NCI-H524 (cell line): ENCODE results near the gene DNASE1L3.
A peak's percentile ranks its signal among the peaks of the same experiment; 100 is the strongest.
"Not testable (repeated sequence)": the region's sequence is repeated elsewhere in the genome, so short reads cannot be mapped to it uniquely, and the experiment has no call there.

Source experiments
- DNase-seq, 2 experiments: peaks; one replicate each; lab custom pipeline; 2025; lab: John Stamatoyannopoulos, UW

The DNASE1L3 gene, protein sequence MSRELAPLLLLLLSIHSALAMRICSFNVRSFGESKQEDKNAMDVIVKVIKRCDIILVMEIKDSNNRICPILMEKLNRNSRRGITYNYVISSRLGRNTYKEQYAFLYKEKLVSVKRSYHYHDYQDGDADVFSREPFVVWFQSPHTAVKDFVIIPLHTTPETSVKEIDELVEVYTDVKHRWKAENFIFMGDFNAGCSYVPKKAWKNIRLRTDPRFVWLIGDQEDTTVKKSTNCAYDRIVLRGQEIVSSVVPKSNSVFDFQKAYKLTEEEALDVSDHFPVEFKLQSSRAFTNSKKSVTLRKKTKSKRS

DNA sequence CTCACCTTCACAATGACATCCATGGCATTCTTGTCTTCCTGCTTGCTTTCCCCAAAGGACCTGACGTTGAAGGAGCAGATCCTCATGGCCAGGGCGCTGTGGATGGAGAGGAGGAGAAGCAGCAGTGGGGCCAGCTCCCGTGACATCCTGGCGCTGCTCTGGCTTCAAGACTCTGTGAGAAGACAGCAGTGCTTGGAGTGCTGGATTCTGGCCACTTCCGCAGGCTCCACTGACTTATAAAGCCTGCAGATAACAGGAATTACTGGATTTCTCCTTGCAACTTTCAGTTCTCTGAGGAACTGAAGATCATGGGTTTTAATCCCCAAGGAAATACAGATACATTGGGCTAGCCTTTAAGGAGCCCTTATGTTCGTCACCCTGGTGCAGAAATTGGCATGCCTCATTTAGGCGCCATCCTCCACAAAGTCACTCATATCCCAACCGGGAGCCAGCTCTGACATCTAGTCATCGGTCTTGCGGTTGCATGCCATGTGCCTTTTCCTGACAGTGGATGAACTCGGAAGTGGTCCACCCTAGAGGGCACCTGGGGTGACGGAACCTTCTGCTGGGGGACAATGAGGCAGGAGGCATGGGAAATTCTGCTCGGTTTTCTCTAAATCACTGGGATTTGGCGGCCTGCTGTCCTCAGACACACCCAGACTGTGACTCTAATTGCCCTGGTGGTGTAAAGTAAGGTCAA, at the start of gene DNASE1L3:
Gene DNASE1L3 (minus strand): TSS at position 212 of the 700 bp plus-strand sequence. CDS start 66 bp downstream, at position 146.
- no peak for DNase-seq

DNA sequence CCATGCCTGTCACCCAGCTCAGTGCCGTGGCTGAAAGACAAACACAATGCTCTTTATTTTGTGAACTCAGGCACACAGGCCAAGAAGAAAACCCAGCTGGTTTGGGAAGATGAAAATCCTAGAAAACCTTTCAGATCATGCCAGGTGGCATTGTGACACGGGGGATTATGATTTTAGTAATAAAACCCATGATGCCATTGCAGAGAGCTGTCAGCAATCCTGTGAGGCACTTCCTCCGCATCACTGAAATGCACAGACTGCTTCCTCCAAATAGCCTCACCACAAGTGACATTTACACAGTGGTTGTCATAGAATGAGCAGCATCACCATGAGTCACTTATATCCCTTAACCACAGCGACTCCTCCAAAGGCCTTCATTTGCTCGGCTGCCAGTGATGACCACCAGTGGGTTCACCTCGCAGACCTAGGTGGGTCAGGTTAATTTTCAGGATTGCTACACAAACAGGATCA, 49.5 kb upstream of the DNASE1L3 start:
- no peak for DNase-seq

DNA sequence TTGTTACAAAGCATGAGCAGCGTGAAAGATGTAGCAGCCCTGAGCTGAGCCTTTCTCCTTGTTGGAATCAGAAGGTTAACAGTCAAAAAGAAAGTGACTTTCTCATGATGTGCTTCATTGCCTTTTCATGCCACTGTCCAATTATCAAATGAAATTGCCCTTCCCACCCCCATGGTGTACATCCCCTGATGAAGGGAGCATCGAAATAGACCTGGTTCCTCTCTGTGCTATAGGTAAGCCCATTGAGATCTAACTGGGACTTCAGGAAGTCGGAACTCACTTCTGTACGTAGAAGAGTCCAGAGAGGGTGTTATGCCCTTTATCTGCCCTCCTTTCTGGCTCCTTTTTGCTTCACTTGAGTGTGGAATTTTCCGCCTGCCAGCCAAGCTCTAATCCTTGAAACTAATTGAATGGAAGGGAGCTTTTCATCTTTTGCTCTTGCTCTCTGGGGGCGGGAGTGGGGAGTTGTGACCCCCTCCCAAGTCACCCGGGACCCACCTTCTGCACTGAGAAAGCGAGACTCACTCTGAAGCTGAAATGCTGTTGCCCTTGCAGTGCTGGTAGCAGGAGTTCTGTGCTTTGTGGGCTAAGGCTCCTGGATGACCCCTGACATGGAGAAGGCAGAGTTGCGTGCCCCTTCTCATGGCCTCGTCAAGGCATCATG, 47.8 kb upstream of the DNASE1L3 start:
- no peak for DNase-seq

DNA sequence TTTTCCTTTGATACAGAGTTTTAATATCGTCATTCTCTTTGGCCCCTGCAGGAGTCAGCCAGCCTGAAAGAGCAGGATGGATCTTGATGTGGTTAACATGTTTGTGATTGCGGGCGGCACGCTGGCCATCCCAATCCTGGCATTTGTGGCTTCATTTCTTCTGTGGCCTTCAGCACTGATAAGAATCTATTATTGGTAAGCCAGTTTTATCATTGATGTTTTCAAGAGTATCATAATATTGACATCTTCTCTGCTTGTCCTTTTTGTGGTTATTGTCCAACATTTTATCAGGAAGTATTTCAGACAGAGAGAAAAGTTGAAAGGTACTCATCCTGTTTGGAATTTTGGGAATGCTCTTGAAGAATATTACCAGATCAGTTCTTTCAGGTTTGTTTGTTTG, 45.7 kb upstream of the DNASE1L3 start:
- no peak for DNase-seq

DNA sequence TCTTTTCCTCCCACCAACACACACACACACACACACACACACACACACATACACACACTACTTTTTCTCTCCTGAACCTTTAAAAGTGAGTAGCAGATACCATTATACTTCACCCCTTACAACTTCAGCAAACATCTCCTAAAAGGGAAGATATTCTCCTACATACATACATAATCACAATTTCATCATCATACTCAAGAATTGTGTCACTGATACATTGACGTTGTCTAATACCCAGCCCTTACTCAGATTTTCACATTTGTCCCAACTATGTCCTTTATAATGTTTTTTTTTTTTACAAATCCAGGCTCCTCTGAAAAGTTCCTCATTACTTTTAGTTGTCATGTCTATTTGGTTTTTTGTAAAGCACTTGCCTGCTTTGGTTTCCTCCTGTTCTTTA, 45.3 kb upstream of the DNASE1L3 start:
- no peak for DNase-seq

DNA sequence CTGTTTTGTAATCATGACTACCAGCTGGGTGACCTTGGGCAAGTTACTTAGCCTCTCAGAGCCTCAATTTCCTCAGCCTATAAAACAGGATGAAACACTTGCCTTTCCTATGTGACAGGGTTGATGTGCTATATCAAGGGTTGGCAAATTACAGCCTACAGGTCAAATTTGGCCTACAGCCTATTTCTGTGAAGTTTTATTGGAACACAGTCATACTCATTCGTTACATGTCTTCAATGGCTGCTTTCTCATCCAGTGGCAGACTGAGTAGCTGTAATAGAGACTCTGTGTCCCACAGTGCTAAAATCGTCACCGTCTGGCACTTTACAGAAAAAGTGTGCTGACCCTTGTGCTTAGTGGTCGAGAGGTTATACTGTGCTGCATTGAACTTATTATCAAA, 43.4 kb upstream of the DNASE1L3 start:
- no peak for DNase-seq

DNA sequence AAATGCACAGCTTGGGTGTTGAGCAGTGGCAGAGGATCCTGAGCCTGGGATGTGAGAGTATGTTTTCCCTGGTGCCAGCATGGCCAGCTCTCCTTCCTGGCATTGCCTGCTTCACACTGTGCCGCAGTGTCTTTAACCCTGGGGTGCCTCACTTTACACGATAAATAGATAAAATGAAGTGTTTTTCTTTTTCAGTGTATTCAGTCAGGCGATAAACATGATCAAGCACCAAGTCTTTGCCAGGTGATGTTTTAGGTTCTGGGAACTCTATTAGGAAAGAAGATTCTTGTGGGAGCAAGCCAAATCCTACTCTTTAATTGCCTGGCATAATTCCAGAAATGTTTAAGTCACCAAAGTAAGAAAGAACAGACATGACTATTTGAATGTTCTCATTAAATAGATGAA, 40.9 kb upstream of the DNASE1L3 start:
- no peak for DNase-seq

DNA sequence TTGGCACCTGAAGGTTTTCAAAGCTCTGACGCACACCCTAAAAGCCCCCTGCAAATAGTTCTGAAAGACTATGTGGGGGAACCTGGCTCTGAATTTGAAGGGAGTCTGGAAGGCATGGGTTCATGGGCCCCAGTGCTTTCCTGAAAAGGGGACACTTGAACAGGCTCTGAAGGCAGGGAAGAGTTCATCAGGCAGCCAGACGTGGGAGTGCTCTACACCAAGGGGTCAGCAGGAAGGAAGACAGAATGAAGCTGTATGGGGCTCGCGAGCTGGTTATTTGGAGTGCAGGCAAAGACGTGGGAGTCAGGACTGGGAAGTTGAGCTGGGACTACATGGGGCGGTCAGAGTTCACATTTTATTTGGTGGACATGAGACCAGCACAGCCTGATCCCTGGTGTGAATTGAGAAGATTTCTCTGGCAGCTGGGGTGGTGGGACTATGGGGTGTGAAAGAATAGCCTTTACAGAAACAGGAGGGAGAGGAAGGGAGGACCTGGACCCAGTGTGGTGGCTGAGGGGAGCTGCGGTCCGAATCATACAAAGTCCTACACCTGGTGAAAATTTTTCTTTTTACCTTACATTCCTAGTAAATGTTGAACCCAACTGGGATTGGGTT, 39.4 kb upstream of the DNASE1L3 start:
- DNase-seq = no peak

DNA sequence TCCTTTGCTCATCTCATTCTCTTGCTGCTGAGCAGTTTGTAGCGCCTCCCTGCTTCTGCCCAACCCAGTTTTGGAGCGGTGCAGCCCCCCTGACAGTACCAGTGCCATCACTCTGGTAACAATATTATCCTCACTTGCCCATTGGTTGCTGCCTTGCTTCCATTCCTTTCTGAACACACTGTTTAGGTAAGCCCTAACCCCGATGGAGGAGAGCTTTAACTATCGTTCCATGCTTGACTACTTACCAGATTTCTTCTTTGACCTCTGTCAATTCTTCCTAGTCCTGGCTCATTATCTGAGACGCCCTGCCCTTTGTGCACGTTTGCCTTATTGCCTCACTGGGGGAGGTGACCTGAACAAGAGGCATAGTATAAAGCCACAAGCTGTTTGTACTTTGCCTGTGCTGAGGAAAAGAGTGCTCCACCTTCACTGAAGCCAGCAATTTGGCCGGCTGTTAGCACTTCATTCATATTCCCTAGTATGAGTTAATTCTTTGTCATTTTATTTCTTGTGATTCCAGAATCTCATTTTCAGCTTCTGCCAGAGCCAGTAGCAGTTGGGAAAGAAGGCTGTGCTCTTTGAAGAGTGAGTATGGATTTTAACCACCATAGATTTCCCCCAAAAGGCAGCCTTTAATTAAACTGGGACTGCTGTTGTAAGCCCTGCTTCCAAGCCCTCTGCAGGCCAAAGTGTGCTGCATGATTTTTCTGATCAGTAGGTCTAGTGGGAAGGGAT, 38.8 kb upstream of the DNASE1L3 start:
- DNase-seq = no peak

DNA sequence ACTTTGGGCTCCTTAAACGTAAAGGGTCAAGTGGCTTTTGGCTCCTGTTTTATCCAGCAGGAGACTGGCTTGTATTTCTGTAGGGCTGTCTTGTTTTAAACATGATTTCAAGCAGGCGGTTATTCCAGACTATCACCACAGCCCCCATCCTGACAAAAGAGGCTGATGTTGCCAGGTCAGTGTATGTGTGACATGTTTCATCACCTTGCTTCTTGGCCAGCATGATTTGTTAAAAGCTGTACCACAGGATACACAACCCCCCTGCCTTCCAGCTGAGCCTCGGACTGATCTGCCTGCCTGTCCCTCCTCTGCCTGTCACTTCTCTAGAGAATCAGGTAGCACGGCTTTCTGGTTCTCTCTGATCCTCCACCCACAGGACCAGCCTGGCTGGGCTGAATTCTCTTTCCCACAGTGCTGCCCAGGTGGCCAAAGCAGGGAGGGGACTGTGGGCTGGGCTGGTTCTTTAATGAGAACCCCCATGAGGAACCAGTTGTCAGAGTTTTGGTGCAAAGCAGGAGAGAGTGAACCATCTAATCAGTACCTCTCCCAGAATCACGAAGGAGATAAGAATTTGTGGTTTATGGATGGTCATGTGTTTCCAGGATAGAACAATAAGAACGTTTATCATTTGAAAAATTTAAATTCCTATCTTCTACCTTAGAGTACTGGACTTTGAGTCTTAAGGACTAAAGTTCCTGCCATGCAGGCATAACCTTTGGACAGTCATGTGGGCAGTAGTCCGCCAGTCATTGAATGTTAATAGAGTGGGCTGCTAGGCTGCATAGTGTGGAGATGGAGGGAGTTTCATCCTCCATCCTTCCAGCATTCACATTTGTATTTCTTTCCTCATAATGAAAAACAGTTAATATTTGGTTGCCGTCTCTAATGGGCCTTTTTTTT, 35.6 kb upstream of the DNASE1L3 start:
- no peak for DNase-seq

DNA sequence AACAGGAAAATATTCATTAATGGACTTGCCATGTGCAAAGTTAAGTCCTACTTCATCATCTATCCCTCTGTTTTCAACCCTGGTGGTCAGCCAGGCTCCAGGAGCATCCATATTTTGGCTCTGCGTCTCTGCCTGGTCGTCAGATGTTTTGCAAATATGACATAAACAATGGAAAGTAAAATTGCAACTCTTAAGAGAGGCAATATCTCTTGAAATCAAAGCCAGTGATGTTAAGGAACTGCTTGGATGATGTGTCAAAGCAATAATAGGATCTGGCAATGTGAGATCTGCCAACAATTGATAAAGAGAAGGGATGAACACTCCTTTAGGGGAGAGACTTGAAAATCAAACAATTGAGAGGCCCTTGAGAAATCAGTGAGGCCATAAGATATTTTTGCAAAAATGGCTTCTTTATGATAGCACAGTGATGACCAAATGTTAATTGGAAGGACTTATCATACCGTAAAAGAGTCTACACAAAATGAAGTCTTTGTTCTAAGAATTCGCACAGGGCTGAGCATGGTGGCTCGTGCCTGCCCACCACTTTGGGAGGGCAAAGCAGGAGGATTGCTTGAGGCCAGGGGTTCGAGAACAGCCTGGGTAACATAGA, 33.3 kb upstream of the DNASE1L3 start:
- DNase-seq = no peak

DNA sequence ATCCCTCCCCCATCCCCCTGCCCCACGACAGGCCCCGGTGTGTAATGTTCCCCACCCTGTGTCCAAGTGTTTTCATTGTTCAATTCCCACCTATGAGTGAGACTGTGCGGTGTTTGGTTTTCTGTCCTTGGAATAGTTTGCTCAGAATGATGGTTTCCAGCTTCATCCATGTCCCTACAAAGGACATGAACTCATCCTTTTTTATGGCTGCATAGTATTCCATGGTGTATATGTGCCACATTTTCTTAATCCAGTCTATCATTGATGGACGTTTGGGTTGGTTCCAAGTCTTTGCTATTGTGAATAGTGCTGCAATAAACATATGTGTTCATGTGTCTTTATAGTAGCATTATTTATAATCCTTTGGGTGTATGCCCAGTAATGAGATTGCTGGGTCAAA, 32.1 kb upstream of the DNASE1L3 start:
- not testable (repeated sequence) for DNase-seq

DNA sequence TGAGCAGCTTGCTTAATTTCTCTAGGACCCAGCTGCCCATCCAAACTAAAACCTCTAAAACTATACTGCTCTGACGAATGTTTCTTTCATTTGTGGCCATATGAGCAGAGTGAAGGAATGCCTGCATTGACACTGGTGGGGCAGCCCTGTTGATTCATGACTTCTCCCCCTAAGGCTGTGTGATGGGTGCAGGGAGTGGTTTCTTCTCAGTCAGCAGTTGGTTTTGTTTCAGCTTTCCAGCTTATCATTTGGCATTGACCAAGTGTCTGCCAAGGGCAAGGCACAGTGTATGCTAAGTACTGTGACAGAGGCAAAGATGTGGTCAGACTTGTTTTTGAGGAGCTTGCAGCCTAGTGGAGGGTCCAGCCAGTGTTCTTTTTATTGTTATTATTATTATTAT, 31.6 kb upstream of the DNASE1L3 start:
- no peak for DNase-seq

DNA sequence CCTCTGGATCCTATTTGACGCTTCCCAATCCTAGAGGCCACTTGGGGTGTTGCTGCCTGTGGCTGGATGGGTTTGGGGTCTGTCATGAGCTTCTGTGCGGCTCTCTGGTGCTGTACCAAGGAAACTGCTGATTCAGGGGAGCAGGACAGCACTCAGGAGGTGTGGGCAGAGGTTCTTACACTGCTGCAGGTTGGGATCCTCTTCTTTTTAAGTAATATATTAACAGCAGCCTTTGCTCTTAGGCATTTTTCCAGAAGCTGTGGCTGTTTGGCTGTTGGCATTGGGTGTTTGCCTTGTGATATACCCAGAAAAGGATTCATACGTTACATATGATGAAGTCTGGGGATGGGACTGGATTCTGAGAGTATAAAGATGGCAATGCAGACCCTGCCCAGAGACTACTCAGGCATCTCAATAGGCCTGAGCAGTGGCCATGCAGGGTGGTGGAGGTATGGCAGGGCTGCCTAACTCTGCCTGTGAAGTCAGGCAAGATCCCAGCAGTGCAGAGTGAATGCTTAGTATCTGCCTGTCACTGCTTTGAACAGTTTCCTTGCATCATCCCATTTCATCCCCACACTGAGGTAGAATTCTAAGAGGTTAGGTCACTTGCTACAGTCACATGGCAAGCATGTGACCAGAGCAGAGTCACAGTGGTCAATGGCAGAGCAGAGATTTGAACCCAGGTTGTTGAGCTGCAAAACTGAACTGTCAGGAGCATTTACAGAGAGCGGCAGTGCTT, 30.7 kb upstream of the DNASE1L3 start:
- no peak for DNase-seq

DNA sequence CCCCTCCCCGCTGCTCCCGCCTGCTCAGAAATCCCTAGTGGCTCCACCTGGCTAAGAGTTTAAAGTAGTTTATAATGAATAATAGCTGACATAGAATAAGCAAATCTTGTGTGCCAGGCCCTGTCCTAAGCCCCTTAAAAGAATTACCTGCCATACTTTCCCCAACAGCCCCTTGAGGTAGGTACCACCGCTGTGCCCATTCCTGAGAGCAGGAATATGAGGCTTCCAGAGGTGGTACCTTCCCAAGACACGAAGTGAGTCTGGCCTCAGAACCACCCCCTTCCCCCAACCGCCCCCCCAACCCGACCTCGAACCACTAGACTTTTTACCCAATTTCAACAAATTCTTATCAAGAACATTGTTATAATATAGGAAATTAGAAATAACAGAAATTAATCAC, 28.1 kb upstream of the DNASE1L3 start:
- DNase-seq = no peak

DNA sequence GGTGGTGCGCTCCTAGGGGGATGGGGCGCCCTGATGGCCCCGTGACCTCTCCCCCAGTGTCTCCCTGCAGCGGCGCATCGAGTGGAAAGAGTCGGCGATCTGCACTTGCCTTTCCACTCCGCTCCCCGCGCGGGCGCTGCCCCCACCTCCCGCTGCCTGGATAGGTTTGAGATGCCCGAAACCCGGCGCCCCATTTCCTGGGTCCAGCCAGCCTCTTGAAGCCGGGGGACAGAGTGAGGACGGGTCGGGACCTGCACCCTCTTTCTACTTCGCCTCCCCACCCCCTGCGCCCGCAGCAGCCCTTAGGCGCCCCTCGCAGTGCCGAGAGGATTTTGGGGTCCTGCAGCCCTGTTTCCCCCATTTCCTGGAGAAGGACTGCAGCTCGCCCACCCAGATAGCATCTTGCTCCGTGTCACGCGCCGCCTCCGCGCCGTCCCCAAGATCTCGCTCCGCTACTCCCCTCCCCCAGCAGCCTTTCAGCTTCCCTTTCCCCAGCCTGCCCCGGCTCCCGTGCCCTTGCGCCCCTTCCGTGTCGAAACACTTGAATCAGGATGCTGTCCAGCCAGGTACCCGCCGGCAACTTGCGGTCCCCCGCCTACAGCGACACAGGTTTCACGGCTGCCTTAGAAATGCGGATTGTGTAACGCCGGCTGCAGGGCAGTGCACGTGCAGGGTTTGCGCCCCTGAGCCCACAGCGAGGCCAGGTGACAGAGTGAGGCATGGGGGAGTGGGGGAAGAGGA, 27.3 kb upstream of the DNASE1L3 start:
- DNase-seq = peak in 1 of 2 experiments; percentile 58

DNA sequence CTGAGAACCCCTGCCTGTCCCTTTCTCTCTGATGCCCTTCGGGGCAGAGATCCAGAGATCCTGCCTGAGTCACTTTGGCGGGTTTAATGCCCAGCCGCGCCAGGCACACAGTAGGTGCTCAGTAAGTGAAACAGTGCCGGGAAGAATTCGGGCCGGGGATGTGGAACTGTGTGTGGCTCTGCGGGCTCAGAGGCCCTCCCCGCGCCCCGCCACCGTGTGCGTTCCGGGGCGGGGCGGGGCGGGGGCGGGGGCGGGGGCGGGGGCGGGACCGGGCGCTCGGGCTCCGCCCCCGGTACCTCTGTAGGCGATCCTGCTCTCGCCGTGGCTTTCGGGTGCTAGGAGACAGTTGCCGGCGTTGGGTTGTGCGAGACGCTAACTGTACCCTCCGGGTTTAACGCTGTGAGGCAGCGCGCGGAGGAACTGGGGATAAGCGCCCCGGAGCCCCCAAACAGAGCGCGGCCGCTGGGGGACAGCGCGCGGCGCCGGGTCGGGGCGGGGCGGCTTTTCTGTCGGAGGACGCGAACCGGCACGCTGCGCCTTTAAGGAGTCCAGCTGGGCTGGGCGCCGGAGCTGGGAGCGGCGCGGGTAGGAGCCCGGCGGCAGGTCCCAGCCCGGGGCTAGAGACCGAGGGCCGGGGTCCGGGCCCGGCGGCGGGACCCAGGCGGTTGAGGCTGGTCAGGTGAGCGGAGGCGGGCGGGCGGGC, 26.6 kb upstream of the DNASE1L3 start, which contains the start of gene ABHD6:
Gene ABHD6 (plus strand): TSS at position 555 of the 703 bp plus-strand sequence. CDS start 18,795 bp downstream, outside the sequence.
- peak; percentile 39 to 58 for DNase-seq
